SK-N-SH (cell line): ENCODE measurements around the gene RNF121. TPM values are rescaled to one million over a fixed set of nuclear protein-coding genes. Genes with fewer than 3 reads are reported as not detected.

Experiments used
- CTCF ChIA-PET: fragments of 300-600, 350-600 bp; formaldehyde crosslinking; extraction: SDS; loops from one replicate; lab custom pipeline; 2021; lab: Yijun Ruan, JAX
- POLR2A ChIA-PET: fragments of 350-600 bp; sonication (Branson Sonifier 250); formaldehyde crosslinking; extraction: SDS; loops from one replicate; lab custom pipeline; 2020; ENCODE audit warnings: antibody characterized with exemption, inconsistent platforms; lab: Yijun Ruan, JAX
- DNase-seq: peaks from one replicate; pipeline ENCODE4 v3.0.0; 2012
- H2AFZ ChIP-seq: fragments of 200-600 bp; sonication (generic); 2 replicates; pipeline ENCODE4 v1.8.1; 2016; ENCODE audit warnings: antibody characterized with exemption, mild to moderate bottlenecking, low read depth
- H3F3A ChIP-seq: fragments of 200-600 bp; sonication (generic); replicated peaks from 2 replicates; pipeline ENCODE3; 2016; ENCODE audit warnings: antibody characterized with exemption, mild to moderate bottlenecking; ENCODE audit not compliant: insufficient read depth
- H3K27ac ChIP-seq, 2 experiments: fragments of 200-500 bp in 1 of 2; fragments of 200-600 bp in 1 of 2; sonication (Bioruptor generic) in 1 of 2; sonication (generic), shearing (Covaris generic) in 1 of 2; 2 replicates each; pipeline versions ENCODE4 v1.5.1 to v1.6.1; 2014 to 2016; ENCODE audit warnings: low read depth in 2 of 2, inconsistent platforms in 1 of 2, low read length in 1 of 2, mild to moderate bottlenecking in 1 of 2, mixed read lengths in 1 of 2
- H3K27me3 ChIP-seq: fragments of 200-600 bp; sonication (generic), shearing (Covaris generic); 2 replicates; pipeline ENCODE4 v1.6.1; 2016; ENCODE audit warnings: mixed run types; ENCODE audit not compliant: insufficient read depth
- H3K36me3 ChIP-seq, 2 experiments: fragments of 200-500 bp in 1 of 2; fragments of 200-600 bp in 1 of 2; sonication (Bioruptor generic) in 1 of 2; sonication (generic) in 1 of 2; replicated peaks in 1 of 2; 2 replicates each; pipeline versions ENCODE3 to v1.5.1; 2014 to 2016; ENCODE audit warnings: low read length in 1 of 2, mild to moderate bottlenecking in 1 of 2; ENCODE audit not compliant: insufficient read depth in 2 of 2, control insufficient read depth in 1 of 2
- H3K4me1 ChIP-seq, 2 experiments: fragments of 200-500 bp in 1 of 2; fragments of 200-600 bp in 1 of 2; sonication (Bioruptor generic) in 1 of 2; sonication (generic), shearing (Covaris generic) in 1 of 2; 2 replicates each; pipeline versions ENCODE4 v1.5.1 to v1.6.1; 2014 to 2016; ENCODE audit warnings: low read depth in 1 of 2, low read length in 1 of 2, mixed run types in 1 of 2; ENCODE audit not compliant: insufficient read depth in 2 of 2, control insufficient read depth in 1 of 2
- H3K4me2 ChIP-seq: fragments of 200-600 bp; sonication (generic), shearing (Covaris generic); 2 replicates; pipeline ENCODE4 v1.6.1; 2017; ENCODE audit warnings: mixed run types
- H3K4me3 ChIP-seq, 2 experiments: fragments of 200-500 bp in 1 of 2; fragments of 200-600 bp in 1 of 2; sonication (Bioruptor generic) in 1 of 2; sonication (generic), shearing (Covaris generic) in 1 of 2; 2 replicates each; pipeline versions ENCODE4 v1.5.1 to v1.8.1; 2014 to 2016; ENCODE audit warnings: low read depth in 2 of 2, inconsistent platforms in 1 of 2, low read length in 1 of 2, mild to moderate bottlenecking in 1 of 2, mixed read lengths in 1 of 2, moderate library complexity in 1 of 2
- H3K79me2 ChIP-seq: fragments of 200-600 bp; sonication (generic); 2 replicates; pipeline ENCODE4 v1.8.1; 2017; ENCODE audit warnings: mild to moderate bottlenecking; ENCODE audit not compliant: insufficient read depth
- H3K9ac ChIP-seq: fragments of 200-600 bp; sonication (generic); 2 replicates; pipeline ENCODE4 v1.6.1; 2017; ENCODE audit warnings: mixed run types
- H3K9me2 ChIP-seq: fragments of 200-600 bp; sonication (generic); 2 replicates; pipeline ENCODE4 v1.6.1; 2017; ENCODE audit warnings: mixed run types
- H3K9me3 ChIP-seq: fragments of 200-600 bp; sonication (generic); 2 replicates; pipeline ENCODE4 v1.6.1; 2017; ENCODE audit warnings: mixed run types, mild to moderate bottlenecking, moderate library complexity
- H4K20me1 ChIP-seq: fragments of 200-600 bp; sonication (generic); 2 replicates; pipeline ENCODE4 v1.6.1; 2017; ENCODE audit warnings: mild to moderate bottlenecking, mixed run types; ENCODE audit not compliant: insufficient read depth
- CHD2 ChIP-seq: fragments of 150-350 bp; IDR thresholded peaks from 2 replicates; pipeline ENCODE4 v1.6.1; 2018; ENCODE audit warnings: low read length; ENCODE audit not compliant: partially characterized antibody
- ELF1 ChIP-seq: IDR thresholded peaks from 2 replicates; pipeline ENCODE4 v1.4.0; 2012
- EZH2phosphoT487 ChIP-seq: fragments of 200-600 bp; sonication (generic); IDR thresholded peaks from 2 replicates; pipeline ENCODE4 v1.6.1; 2017; ENCODE audit warnings: low read depth, mixed run types, mild to moderate bottlenecking, antibody characterized with exemption, moderate library complexity, borderline replicate concordance
- FOSL2 ChIP-seq: IDR thresholded peaks from 2 replicates; pipeline ENCODE4 v1.4.0; 2012; ENCODE audit warnings: low read depth, mild to moderate bottlenecking, moderate library complexity, borderline replicate concordance
- FOXJ3 ChIP-seq: sonication (generic); formaldehyde crosslinking; IDR thresholded peaks from 2 replicates; pipeline ENCODE4 v1.5.1; 2020; ENCODE audit warnings: mild to moderate bottlenecking, missing genetic modification reagents
- FOXM1 ChIP-seq: IDR thresholded peaks from 2 replicates; pipeline ENCODE4 v1.4.0; 2012; ENCODE audit warnings: low read depth, mild to moderate bottlenecking
- GABPA ChIP-seq: IDR thresholded peaks from 2 replicates; pipeline ENCODE4 v1.4.0; 2012; ENCODE audit warnings: low read depth, mild to moderate bottlenecking
- IRF3 ChIP-seq: fragments of 150-350 bp; IDR thresholded peaks from 2 replicates; pipeline ENCODE4 v1.6.1; 2016; ENCODE audit warnings: mild to moderate bottlenecking, low read depth, low read length
- MAX ChIP-seq: IDR thresholded peaks from 2 replicates; pipeline ENCODE4 v1.4.0; 2012; ENCODE audit warnings: low read depth
- MXI1 ChIP-seq: IDR thresholded peaks from 2 replicates; pipeline ENCODE4 v1.6.1; 2012; ENCODE audit warnings: mild to moderate bottlenecking, low read depth, low read length, improper control_type of control experiment
- POLR2AphosphoS5 ChIP-seq: IDR thresholded peaks from 2 replicates; pipeline ENCODE4 v1.6.1; 2012; ENCODE audit warnings: low read depth, low read length
- RAD21 ChIP-seq: IDR thresholded peaks from 2 replicates; pipeline ENCODE4 v1.6.1; 2012; ENCODE audit warnings: mild to moderate bottlenecking, low read length
- RCOR1 ChIP-seq: fragments of 150-350 bp; IDR thresholded peaks from 2 replicates; pipeline ENCODE4 v1.6.1; 2017; ENCODE audit warnings: antibody characterized with exemption, low read length
- RXRA ChIP-seq: IDR thresholded peaks from 2 replicates; pipeline ENCODE4 v1.4.0; 2012; ENCODE audit warnings: low read depth, mild to moderate bottlenecking, borderline replicate concordance
- SIN3A ChIP-seq: IDR thresholded peaks from 2 replicates; pipeline ENCODE4 v1.6.1; 2012; ENCODE audit warnings: low read depth, mild to moderate bottlenecking, low read length, moderate library complexity, borderline replicate concordance
- SMC3 ChIP-seq: IDR thresholded peaks from 2 replicates; pipeline ENCODE4 v1.6.1; 2012; ENCODE audit warnings: low read depth, low read length, improper control_type of control experiment
- TAF1 ChIP-seq: IDR thresholded peaks from 2 replicates; pipeline ENCODE4 v1.6.1; 2012; ENCODE audit warnings: low read depth, mild to moderate bottlenecking, low read length, moderate library complexity, borderline replicate concordance
- TCF12 ChIP-seq: IDR thresholded peaks from 2 replicates; pipeline ENCODE4 v1.4.0; 2012
- YY1 ChIP-seq: IDR thresholded peaks from 2 replicates; pipeline ENCODE4 v1.4.0; 2012; ENCODE audit warnings: low read depth, mild to moderate bottlenecking
- ZBTB33 ChIP-seq: IDR thresholded peaks from 2 replicates; pipeline ENCODE4 v1.4.0; 2012; ENCODE audit warnings: low read depth, borderline replicate concordance
- WGBS: methylation state at CpG from one replicate; pipeline ENCODE4 v1.1.6; 2017; ENCODE audit warnings: low lambda C conversion rate; 5-methylcytosine and 5-hydroxymethylcytosine counted together
- polyA plus RNA-seq, 3 experiments: library from polyadenylated mRNA; depleted of rRNA; stranded (reverse); fragments of >200 nt; gene quantifications; 2 replicates each; pipeline ENCODE4 v1.2.3, GENCODE V29; 2012
- TF ChIP-seq, protein P1 (sequence below): fragments of 200-600 bp; sonication (generic); IDR thresholded peaks from 2 replicates; pipeline ENCODE4 v1.6.1; 2017; ENCODE audit warnings: antibody characterized with exemption, mild to moderate bottlenecking, moderate library complexity
- TF ChIP-seq, protein P2 (sequence below): IDR thresholded peaks from 2 replicates; pipeline ENCODE4; 2012
- TF ChIP-seq, protein P3 (sequence below): IDR thresholded peaks from 2 replicates; pipeline ENCODE4 v1.4.0; 2012; ENCODE audit warnings: low read depth, borderline replicate concordance

The RNF121 gene
- 49.5 and 67.5 TPM in 2 replicates for polyA plus RNA-seq (2012; rRNA removed)
- polyA plus RNA-seq (2012; cell fraction: cytosol; rRNA removed) = 32.6 and 42.7 TPM in 2 replicates
- polyA plus RNA-seq (2012; cell fraction: nucleus; rRNA removed) = 43.6 and 87.5 TPM in 2 replicates

- no peaks in the 10 kb centered on the region for H3K9me2 ChIP-seq
- H3K36me3 ChIP-seq = peaks cover 3 to 9% of the 10 kb centered on the region in 2 experiments
- H4K20me1 ChIP-seq = peaks cover 13% of the 10 kb centered on the region; the same call in 1 of the 2 replicates
- peak within 1 kb of the TSS; percentile 92 to 98 for H3K27ac ChIP-seq
- CTCF ChIA-PET = interaction anchor here (0.7 to 2.1 kb wide), 8 partner anchors 15 to 502 kb away, joined by 3 to 6 read pairs (median 4); no protein-coding TSS in a partner anchor
- POLR2A ChIA-PET = interaction anchor here (0.5 to 2.3 kb wide), 4 partner anchors 10 to 184 kb away, joined by 3 to 8 read pairs (median 3); partner anchors contain the start of gene ANAPC15
- no peaks in the 10 kb centered on the region for H3K9me3 ChIP-seq
- peaks cover 76% of the 10 kb centered on the region for H3K79me2 ChIP-seq
- peak within 1 kb of the TSS; percentile 83 to 87 for H3K4me3 ChIP-seq
- no peaks in the 10 kb centered on the region for H3K27me3 ChIP-seq
- peak; percentile 93 for DNase-seq
- under 1% methylated on average over 32 of the region's 32 CpGs for WGBS
- H2AFZ ChIP-seq = peak within 1 kb of the TSS; percentile 97
- H3K4me2 ChIP-seq = peak within 1 kb of the TSS; percentile 95
- peaks cover 9% of the 10 kb centered on the region for H3F3A ChIP-seq
- H3K4me1 ChIP-seq = peaks cover 7 to 16% of the 10 kb centered on the region in 2 experiments; a peak in 3 of 4 replicates
- peak within 1 kb of the TSS; percentile 92 for H3K9ac ChIP-seq
- TF ChIP-seq YY1 (peak; percentile 92), CHD2 (peak; percentile 90), SIN3A (no peak), SMC3 (no peak), FOSL2 (no peak), POLR2AphosphoS5 (peak; percentile 96), MAX (peak; percentile 57), MXI1 (peak; percentile 52; the same call in 1 of the 2 replicates), FOXJ3 (peak; percentile 51; the same call in 1 of the 2 replicates), GABPA (peak; percentile 1; the same call in 1 of the 2 replicates), TAF1 (peak; percentile 95), ZBTB33 (peak; percentile 91; the same call in 1 of the 2 replicates), RXRA (no peak), RCOR1 (0 out of 2 replicates have a peak, but pooled peaks have one; percentile 3), ELF1 (no peak), IRF3 (peak; percentile 93), RAD21 (no peak), EZH2phosphoT487 (no peak), FOXM1 (no peak), TCF12 (peak; percentile 18; the same call in 1 of the 2 replicates)
- TF ChIP-seq, protein P1, sequence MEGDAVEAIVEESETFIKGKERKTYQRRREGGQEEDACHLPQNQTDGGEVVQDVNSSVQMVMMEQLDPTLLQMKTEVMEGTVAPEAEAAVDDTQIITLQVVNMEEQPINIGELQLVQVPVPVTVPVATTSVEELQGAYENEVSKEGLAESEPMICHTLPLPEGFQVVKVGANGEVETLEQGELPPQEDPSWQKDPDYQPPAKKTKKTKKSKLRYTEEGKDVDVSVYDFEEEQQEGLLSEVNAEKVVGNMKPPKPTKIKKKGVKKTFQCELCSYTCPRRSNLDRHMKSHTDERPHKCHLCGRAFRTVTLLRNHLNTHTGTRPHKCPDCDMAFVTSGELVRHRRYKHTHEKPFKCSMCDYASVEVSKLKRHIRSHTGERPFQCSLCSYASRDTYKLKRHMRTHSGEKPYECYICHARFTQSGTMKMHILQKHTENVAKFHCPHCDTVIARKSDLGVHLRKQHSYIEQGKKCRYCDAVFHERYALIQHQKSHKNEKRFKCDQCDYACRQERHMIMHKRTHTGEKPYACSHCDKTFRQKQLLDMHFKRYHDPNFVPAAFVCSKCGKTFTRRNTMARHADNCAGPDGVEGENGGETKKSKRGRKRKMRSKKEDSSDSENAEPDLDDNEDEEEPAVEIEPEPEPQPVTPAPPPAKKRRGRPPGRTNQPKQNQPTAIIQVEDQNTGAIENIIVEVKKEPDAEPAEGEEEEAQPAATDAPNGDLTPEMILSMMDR = no peak
- TF ChIP-seq, protein P2, sequence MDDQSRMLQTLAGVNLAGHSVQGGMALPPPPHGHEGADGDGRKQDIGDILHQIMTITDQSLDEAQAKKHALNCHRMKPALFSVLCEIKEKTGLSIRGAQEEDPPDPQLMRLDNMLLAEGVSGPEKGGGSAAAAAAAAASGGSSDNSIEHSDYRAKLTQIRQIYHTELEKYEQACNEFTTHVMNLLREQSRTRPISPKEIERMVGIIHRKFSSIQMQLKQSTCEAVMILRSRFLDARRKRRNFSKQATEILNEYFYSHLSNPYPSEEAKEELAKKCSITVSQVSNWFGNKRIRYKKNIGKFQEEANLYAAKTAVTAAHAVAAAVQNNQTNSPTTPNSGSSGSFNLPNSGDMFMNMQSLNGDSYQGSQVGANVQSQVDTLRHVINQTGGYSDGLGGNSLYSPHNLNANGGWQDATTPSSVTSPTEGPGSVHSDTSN = peak; percentile 65
- TF ChIP-seq, protein P3, sequence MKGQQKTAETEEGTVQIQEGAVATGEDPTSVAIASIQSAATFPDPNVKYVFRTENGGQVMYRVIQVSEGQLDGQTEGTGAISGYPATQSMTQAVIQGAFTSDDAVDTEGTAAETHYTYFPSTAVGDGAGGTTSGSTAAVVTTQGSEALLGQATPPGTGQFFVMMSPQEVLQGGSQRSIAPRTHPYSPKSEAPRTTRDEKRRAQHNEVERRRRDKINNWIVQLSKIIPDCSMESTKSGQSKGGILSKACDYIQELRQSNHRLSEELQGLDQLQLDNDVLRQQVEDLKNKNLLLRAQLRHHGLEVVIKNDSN = no peak
Measured at GRCh38 chr11:71928737-71929443, at the start of gene RNF121. Gene RNF121, plus strand, starts transcription at chr11:71929046. Its CDS starts 16 bp downstream, at chr11:71929062.
